ENCODE data around the gene TRIM24. TPM values are rescaled to one million over a fixed set of nuclear protein-coding genes. Genes with fewer than 3 reads are reported as not detected.
"Not testable (repeated sequence)": the region's sequence is repeated elsewhere in the genome, so short reads cannot be mapped to it uniquely, and the experiment has no call there.

TRIM24 gene
- total and polyA plus RNA-seq, 4 experiments from 2014 or later, result 3.1 to 15.2 (median 12.4) TPM

GRCh38 chr7:138460649-138461607, 869 bp downstream of the TRIM24 start:
- Histone ChIP-seq H3K9me3 (ENCODE audit: control insufficient read depth in 1 of 2, low read length in 2 of 2) (no peaks in the 10 kb centered on the region), H3K27ac (ENCODE audit: low read depth, low read length) (peak overlapping the region; percentile 82), H3K36me3 (ENCODE audit: insufficient read depth, low read length) (no peaks in the 10 kb centered on the region), H3K27me3 (ENCODE audit: insufficient read depth, low read length) (no peaks in the 10 kb centered on the region), H3K4me1 (ENCODE audit: insufficient read depth, low read length) (peaks cover 15% of the 10 kb centered on the region), H3K4me3 (ENCODE audit: low read length in 2 of 2) (peak overlapping the region; percentile 73 to 79)
- peak; percentile 53 to 62 (median 57) for DNase-seq
- ChIA-PET POLR2A (ENCODE audit: partially characterized antibody) (interaction anchor here (1.3 to 1.8 kb wide), 3 partner anchors 8 to 292 kb away, joined by 4 to 10 read pairs (median 6); no protein-coding TSS in a partner anchor), CTCF (ENCODE audit: partially characterized antibody) (interaction anchor here (1.0 to 1.4 kb wide), 2 partner anchors 278 to 406 kb away, joined by 3 to 4 read pairs; no protein-coding TSS in a partner anchor)
- Mint-ChIP-seq H3K27me3 (peaks cover 0 to 3% of the 10 kb centered on the region in 2 donors), H3K27ac (peak overlapping the region; percentile 79 to 97 (median 93)), H3K9me3 (peaks cover 0 to 4% (median 0%) of the 10 kb centered on the region in 8 donors), H3K4me3 (peak overlapping the region; percentile 85 to 98 (median 96)), H3K36me3 (peaks cover 6 to 10% of the 10 kb centered on the region in 2 donors), H3K4me1 (peaks cover 18 to 38% (median 28%) of the 10 kb centered on the region in 4 donors)
- intact Hi-C loops (cut with micrococcal nuclease), result loop anchor here (1.0 to 10.0 kb wide), 8 partner anchors 114 to 898 kb away; partner anchors contain the start of genes CREB3L2 and LUC7L2

GRCh38 chr7:138463291-138463618, 3.2 kb downstream of the TRIM24 start:
- H3K27ac ChIP-seq (ENCODE audit: low read depth, low read length); H3K4me3 ChIP-seq (ENCODE audit: low read length in 2 of 2); POLR2A ChIA-PET (ENCODE audit: partially characterized antibody); H3K9me3 Mint-ChIP-seq; H3K27me3 Mint-ChIP-seq; DNase-seq; H3K27me3 ChIP-seq (ENCODE audit: insufficient read depth, low read length); H3K36me3 ChIP-seq (ENCODE audit: insufficient read depth, low read length); H3K9me3 ChIP-seq (ENCODE audit: control insufficient read depth in 1 of 2, low read length in 2 of 2): not testable (repeated sequence)
- CTCF ChIA-PET (ENCODE audit: partially characterized antibody), result interaction anchor here (0.7 kb wide), 1 partner anchor 11 kb away, joined by 4 read pairs; no protein-coding TSS in a partner anchor
- intact Hi-C loops (cut with micrococcal nuclease), result loop anchor here (5.0 to 10.0 kb wide), 5 partner anchors 112 to 632 kb away; no protein-coding TSS in a partner anchor
- Mint-ChIP-seq H3K4me1 (peaks cover 23 to 47% (median 31%) of the 10 kb centered on the region in 4 donors), H3K4me3 (peak overlapping the region; percentile 24 to 67 (median 44)), H3K36me3 (peaks cover 6 to 10% of the 10 kb centered on the region in 2 donors), H3K27ac (peak overlapping the region in 3 of 7 donors; percentile 37 to 69 (median 68))
- H3K4me1 ChIP-seq (ENCODE audit: insufficient read depth, low read length), result peaks cover 15% of the 10 kb centered on the region

GRCh38 chr7:138465046-138465445, 5.0 kb downstream of the TRIM24 start:
- Mint-ChIP-seq H3K27ac (no peak overlapping the region), H3K4me1 (peaks cover 25 to 56% (median 37%) of the 10 kb centered on the region in 4 donors), H3K36me3 (peaks cover 10% of the 10 kb centered on the region in 2 donors), H3K27me3 (no peaks in the 10 kb centered on the region), H3K9me3 (peaks cover 0 to 2% (median 0%) of the 10 kb centered on the region in 8 donors), H3K4me3 (peak overlapping the region in 1 of 8 donors; percentile 62)
- Histone ChIP-seq H3K4me1 (ENCODE audit: insufficient read depth, low read length) (peaks cover 10% of the 10 kb centered on the region), H3K9me3 (ENCODE audit: control insufficient read depth in 1 of 2, low read length in 2 of 2) (no peaks in the 10 kb centered on the region), H3K36me3 (ENCODE audit: insufficient read depth, low read length) (no peaks in the 10 kb centered on the region), H3K4me3 (ENCODE audit: low read length in 2 of 2) (no peak overlapping the region), H3K27me3 (ENCODE audit: insufficient read depth, low read length) (no peaks in the 10 kb centered on the region), H3K27ac (ENCODE audit: low read depth, low read length) (no peak overlapping the region)
- intact Hi-C loops (cut with micrococcal nuclease), result loop anchor here (10.0 kb wide), 3 partner anchors 110 to 630 kb away; no protein-coding TSS in a partner anchor
- DNase-seq, result no peak
- CTCF ChIA-PET (ENCODE audit: partially characterized antibody), result interaction anchor here (1.8 kb wide), 1 partner anchor 274 kb away, joined by 7 read pairs; no protein-coding TSS in a partner anchor
- POLR2A ChIA-PET (ENCODE audit: partially characterized antibody), result no interaction called here

- CTCF ChIA-PET (ENCODE audit: partially characterized antibody), result interaction anchor here (1.8 kb wide), 1 partner anchor 273 kb away, joined by 7 read pairs; no protein-coding TSS in a partner anchor
- H3K36me3 ChIP-seq (ENCODE audit: insufficient read depth, low read length); H3K9me3 Mint-ChIP-seq; H3K4me1 ChIP-seq (ENCODE audit: insufficient read depth, low read length); H3K9me3 ChIP-seq (ENCODE audit: control insufficient read depth in 1 of 2, low read length in 2 of 2); DNase-seq; H3K27me3 ChIP-seq (ENCODE audit: insufficient read depth, low read length); H3K4me3 ChIP-seq (ENCODE audit: low read length in 2 of 2); H3K27me3 Mint-ChIP-seq; POLR2A ChIA-PET (ENCODE audit: partially characterized antibody); H3K27ac Mint-ChIP-seq; H3K36me3 Mint-ChIP-seq; H3K4me3 Mint-ChIP-seq; H3K27ac ChIP-seq (ENCODE audit: low read depth, low read length): not testable (repeated sequence)
- peaks cover 27 to 58% (median 40%) of the 10 kb centered on the region in 4 donors for H3K4me1 Mint-ChIP-seq
- intact Hi-C loops (cut with micrococcal nuclease), result loop anchor here (10.0 kb wide), 3 partner anchors 109 to 629 kb away; no protein-coding TSS in a partner anchor
Observed at GRCh38 chr7:138466069-138466756, 6.2 kb downstream of the TRIM24 start.

- H3K4me1 ChIP-seq (ENCODE audit: insufficient read depth, low read length), result no peaks in the 10 kb centered on the region
- no peak overlapping the region for H3K27ac ChIP-seq (ENCODE audit: low read depth, low read length)
- no peak overlapping the region for H3K27ac Mint-ChIP-seq
- H3K4me3 ChIP-seq (ENCODE audit: low read length in 2 of 2), result no peak overlapping the region
- intact Hi-C loops (cut with micrococcal nuclease), result loop anchor here (10.0 kb wide), 3 partner anchors 106 to 626 kb away; no protein-coding TSS in a partner anchor
- H3K36me3 Mint-ChIP-seq, result peaks cover 2 to 5% of the 10 kb centered on the region in 2 donors
- no peaks in the 10 kb centered on the region for H3K9me3 Mint-ChIP-seq
- H3K4me3 Mint-ChIP-seq, result peak overlapping the region in 1 of 8 donors; percentile 4
- H3K36me3 ChIP-seq (ENCODE audit: insufficient read depth, low read length), result no peaks in the 10 kb centered on the region
- H3K27me3 Mint-ChIP-seq, result no peaks in the 10 kb centered on the region
- no peaks in the 10 kb centered on the region for H3K9me3 ChIP-seq (ENCODE audit: control insufficient read depth in 1 of 2, low read length in 2 of 2)
- H3K27me3 ChIP-seq (ENCODE audit: insufficient read depth, low read length), result no peaks in the 10 kb centered on the region
- DNase-seq, result no peak
- ChIA-PET CTCF (ENCODE audit: partially characterized antibody) (interaction anchor here (1.7 kb wide), 1 partner anchor 10 kb away, joined by 4 read pairs; no protein-coding TSS in a partner anchor), POLR2A (ENCODE audit: partially characterized antibody) (interaction anchor here (1.2 to 1.9 kb wide), 2 partner anchors 8 to 10 kb away, joined by 4 to 10 read pairs; partner anchors contain the start of gene TRIM24)
- H3K4me1 Mint-ChIP-seq, result peaks cover 26 to 53% (median 38%) of the 10 kb centered on the region in 4 donors
Observed at GRCh38 chr7:138468244-138469123, 8.4 kb downstream of the TRIM24 start.

GRCh38 chr7:138470391-138471157, 10.5 kb downstream of the TRIM24 start:
- H3K27me3 ChIP-seq (ENCODE audit: insufficient read depth, low read length), result no peaks in the 10 kb centered on the region
- no peaks in the 10 kb centered on the region for H3K27me3 Mint-ChIP-seq
- POLR2A ChIA-PET (ENCODE audit: partially characterized antibody), result interaction anchor here (0.6 to 1.9 kb wide), 2 partner anchors 10 to 473 kb away, joined by 3 to 10 read pairs; partner anchors contain the start of gene TRIM24

More at GRCh38 chr7:138470391-138471157, 10.5 kb downstream of the TRIM24 start:
- no peaks in the 10 kb centered on the region for H3K9me3 Mint-ChIP-seq
- Histone ChIP-seq H3K9me3 (ENCODE audit: control insufficient read depth in 1 of 2, low read length in 2 of 2) (no peaks in the 10 kb centered on the region), H3K4me1 (ENCODE audit: insufficient read depth, low read length) (no peaks in the 10 kb centered on the region), H3K27ac (ENCODE audit: low read depth, low read length) (no peak overlapping the region), H3K4me3 (ENCODE audit: low read length in 2 of 2) (no peak overlapping the region), H3K36me3 (ENCODE audit: insufficient read depth, low read length) (no peaks in the 10 kb centered on the region)
- H3K27ac Mint-ChIP-seq, result no peak overlapping the region
- H3K36me3 Mint-ChIP-seq, result peaks cover 0 to 4% of the 10 kb centered on the region in 2 donors
- no peak overlapping the region for H3K4me3 Mint-ChIP-seq
- no peak for DNase-seq
- intact Hi-C loops (cut with micrococcal nuclease), result no loop called here
- CTCF ChIA-PET (ENCODE audit: partially characterized antibody), result interaction anchor here (1.7 kb wide), 1 partner anchor 8 kb away, joined by 4 read pairs; no protein-coding TSS in a partner anchor
- peaks cover 29 to 58% (median 40%) of the 10 kb centered on the region in 4 donors for H3K4me1 Mint-ChIP-seq
